Kidney (tissue), 14 donors: Measurements from ENCODE around the gene DAZAP1. TPM values are rescaled to one million over a fixed set of nuclear protein-coding genes. Genes with fewer than 3 reads are reported as not detected.
A peak's percentile ranks its signal among the peaks of the same experiment; 100 is the strongest.

Source experiments
- DNase-seq, 5 donors: peaks; one replicate each; pipeline ENCODE4 v3.0.0-alpha.2; 2013 to 2020
- FAIRE-seq: peaks from 2 replicates; lab custom pipeline; 2012; peaks lifted over from hg19 to GRCh38; lab: Jason Lieb, UNC
- H3K27ac ChIP-seq, 2 donors: one replicate each; pipeline ENCODE4 v1.7.0; 2013; ENCODE audit warnings: low read depth in 2 of 2, low read length in 2 of 2, inconsistent platforms in 1 of 2
- H3K27me3 ChIP-seq: one replicate; pipeline ENCODE4 v1.7.1; 2013; ENCODE audit warnings: low read length, inconsistent platforms; ENCODE audit not compliant: control insufficient read depth, insufficient read depth
- H3K36me3 ChIP-seq, 3 donors: one replicate each; pipeline versions ENCODE4 v1.7.0 to v1.7.1; 2013; ENCODE audit warnings: low read length in 3 of 3, control low read depth in 1 of 3, inconsistent platforms in 1 of 3; ENCODE audit not compliant: insufficient read depth in 3 of 3, control insufficient read depth in 2 of 3
- H3K4me1 ChIP-seq, 3 donors: one replicate each; pipeline versions ENCODE4 v1.7.0 to v1.7.1; 2013; ENCODE audit warnings: low read length in 3 of 3, inconsistent platforms in 1 of 3, low read depth in 1 of 3; ENCODE audit not compliant: control insufficient read depth in 2 of 3, insufficient read depth in 2 of 3
- H3K4me3 ChIP-seq, 3 donors: one replicate each; pipeline versions ENCODE4 v1.7.0 to v1.8.1; 2013; ENCODE audit warnings: low read length in 3 of 3, control low read depth in 1 of 3, inconsistent platforms in 1 of 3
- H3K9ac ChIP-seq, 3 donors: one replicate each; pipeline versions ENCODE4 v1.7.0 to v1.7.1; 2013; ENCODE audit warnings: low read length in 3 of 3, control low read depth in 1 of 3, inconsistent platforms in 1 of 3
- H3K9me3 ChIP-seq, 3 donors: one replicate each; pipeline versions ENCODE4 v1.7.0 to v1.7.1; 2013; ENCODE audit warnings: low read length in 3 of 3, control low read depth in 1 of 3, inconsistent platforms in 1 of 3; ENCODE audit not compliant: control insufficient read depth in 2 of 3, insufficient read depth in 1 of 3
- CTCF ChIP-seq: IDR thresholded peaks from 3 replicates; pipeline ENCODE4 v1.5.1; 2012; ENCODE audit warnings: mild to moderate bottlenecking, moderate library complexity, borderline replicate concordance; ENCODE audit not compliant: insufficient read depth; ENCODE audit errors: extremely low read depth
- intact Hi-C: fragments of 100-400 bp; cut with DNase I; formaldehyde crosslinking; loops from one replicate; pipeline ENCODE4 v1.11.1; 2022
- polyA plus RNA-seq: library from polyadenylated mRNA; stranded (reverse); fragments of 350-450 nt; fragmentation: Illumina TruSeq; extraction: RNeasy Lipid Tissue Mini Kit (QIAGEN cat#74804); gene quantifications from one replicate; pipeline ENCODE4 v1.2.3, GENCODE V29; 2014; ENCODE audit warnings: low read depth, low replicate concordance; ENCODE audit not compliant: insufficient read depth
- total RNA-seq: library from RNA; stranded (reverse); fragmentation: NEBNext Ultra II Directional; extraction: Animal tissue kit (Norgen Biotek cat#: 25700); gene quantifications from one replicate; pipeline ENCODE4 v1.2.1, GENCODE V29; 2021
- donor health status: control.
- donor health status: control.
- donor health status: control.
- donor health status: control.
- donor health status: control.
- donor health status: DM: yes; HTN: yes; CAD: no.
- donor health status: Normal renal cell carcinoma (clear cell type).

Gene DAZAP1
- total and polyA plus RNA-seq, 2 donors from 2014 or later = 47.7 to 98.5 TPM

DNA sequence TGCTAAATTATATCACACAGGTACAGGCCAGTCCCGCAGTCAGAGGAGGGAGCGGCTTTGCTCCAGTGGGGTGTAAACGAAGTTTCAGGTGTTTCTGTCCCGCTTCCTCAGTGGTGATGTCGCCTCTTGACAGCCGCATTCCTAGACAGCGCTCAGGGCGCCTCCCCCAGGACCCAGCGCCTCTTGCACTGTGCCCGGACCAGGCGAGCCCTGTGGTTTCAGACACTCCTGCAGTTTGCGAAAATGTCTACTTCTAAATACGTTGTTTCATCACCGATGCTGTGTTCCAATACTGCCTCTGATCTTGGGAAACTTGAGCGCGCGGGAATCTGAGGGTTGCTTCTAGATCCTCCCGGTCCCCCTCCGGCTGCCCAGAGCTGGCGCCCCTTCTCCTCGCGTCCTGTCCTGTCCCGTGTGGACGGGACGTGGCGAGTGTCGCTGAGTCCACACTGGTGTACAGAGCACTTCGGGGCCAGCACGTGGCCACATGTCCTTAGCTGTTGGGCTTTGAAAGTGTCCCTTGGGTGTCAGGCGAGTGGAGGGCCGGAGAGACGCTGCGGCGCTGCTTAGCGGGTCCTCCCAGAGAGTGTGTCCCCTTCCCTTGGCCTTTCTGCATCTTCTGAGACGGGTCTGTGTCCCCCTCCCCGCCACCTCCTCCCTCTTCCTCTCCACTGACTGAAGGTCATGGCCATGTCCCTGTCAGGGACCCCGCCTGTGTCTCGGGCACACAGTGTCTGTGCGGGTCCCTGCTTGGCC, 16.2 kb downstream of the DAZAP1 start:
- peak overlapping the region in 1 of 2 donors; percentile 64 for H3K27ac ChIP-seq
- H3K9ac ChIP-seq = no peak overlapping the region
- no peaks in the 10 kb centered on the region for H3K27me3 ChIP-seq
- no peak overlapping the region for H3K4me3 ChIP-seq
- peak in 2 of 5 donors; percentile 57 to 58 for DNase-seq
- H3K4me1 ChIP-seq = peaks cover 0 to 25% (median 25%) of the 10 kb centered on the region in 3 donors
- no peak for FAIRE-seq
- no peaks in the 10 kb centered on the region for H3K9me3 ChIP-seq
- intact Hi-C loops = no loop called here
- no peak for TF ChIP-seq CTCF
- H3K36me3 ChIP-seq = peaks cover 4 to 55% (median 30%) of the 10 kb centered on the region in 3 donors

- H3K27me3 ChIP-seq = no peaks in the 10 kb centered on the region
- H3K9ac ChIP-seq = no peak overlapping the region
- intact Hi-C loops = no loop called here
- peaks cover 4 to 52% (median 25%) of the 10 kb centered on the region in 3 donors for H3K36me3 ChIP-seq
- FAIRE-seq (no peak), DNase-seq (peak in 4 of 5 donors; percentile 70 to 85 (median 76))
- no peak overlapping the region for H3K4me3 ChIP-seq
- H3K27ac ChIP-seq = peak overlapping the region; percentile 18 to 71
- H3K4me1 ChIP-seq = peaks cover 0 to 25% (median 25%) of the 10 kb centered on the region in 3 donors
- no peak for TF ChIP-seq CTCF
- H3K9me3 ChIP-seq = no peaks in the 10 kb centered on the region
Observed at GRCh38 chr19:1424192-1424955, 17.0 kb downstream of the DAZAP1 start.

- H3K9me3 ChIP-seq = no peaks in the 10 kb centered on the region
- DNase-seq (no peak), FAIRE-seq (no peak)
- H3K4me3 ChIP-seq = no peak overlapping the region
- H3K27me3 ChIP-seq = no peaks in the 10 kb centered on the region
- intact Hi-C loops = no loop called here
- peaks cover 0 to 27% (median 25%) of the 10 kb centered on the region in 3 donors for H3K4me1 ChIP-seq
- TF ChIP-seq CTCF = no peak
- H3K27ac ChIP-seq = no peak overlapping the region
- H3K9ac ChIP-seq = no peak overlapping the region
- H3K36me3 ChIP-seq = peaks cover 4 to 50% (median 22%) of the 10 kb centered on the region in 3 donors
Observed at GRCh38 chr19:1425102-1425837, 17.9 kb downstream of the DAZAP1 start.
